Natural killer cell (primary cell): ENCODE data around the gene LAPTM4A. TPM values are rescaled to one million over a fixed set of nuclear protein-coding genes. Genes with fewer than 3 reads are reported as not detected.

ENCODE experiments used
- ATAC-seq, 3 donors: fragments of 150-1000 bp in 2 of 3; fragments of 200-7000 bp in 1 of 3; cut with Tn5 transposase; 1 replicate in 1 of 3; 2 replicates in 2 of 3; pipeline ENCODE4 v1.10.0; 2021; ENCODE audit warnings: mild to moderate bottlenecking in 2 of 3, moderate library complexity in 2 of 3
- DNase-seq, 2 donors: peaks; one replicate each; pipeline versions ENCODE4 v3.0.0 to v3.0.0-alpha.2; 2013 to 2021; ENCODE audit warnings: mixed read lengths in 1 of 2
- H3K27ac ChIP-seq: one replicate; pipeline ENCODE4 v1.5.1; 2013; ENCODE audit warnings: mild to moderate bottlenecking, low read length
- H3K27me3 ChIP-seq: one replicate; pipeline ENCODE4 v1.6.1; 2013; ENCODE audit warnings: low read length; ENCODE audit not compliant: control insufficient read depth, insufficient read depth
- H3K36me3 ChIP-seq: one replicate; pipeline ENCODE4 v1.6.1; 2013; ENCODE audit warnings: low read length; ENCODE audit not compliant: control insufficient read depth, insufficient read depth
- H3K4me1 ChIP-seq: one replicate; pipeline ENCODE4 v1.6.1; 2013; ENCODE audit warnings: low read length; ENCODE audit not compliant: control insufficient read depth, insufficient read depth
- H3K4me3 ChIP-seq: one replicate; pipeline ENCODE4 v1.5.1; 2013; ENCODE audit warnings: low read length
- H3K9me3 ChIP-seq: one replicate; pipeline ENCODE4 v1.6.1; 2013; ENCODE audit warnings: low read length; ENCODE audit not compliant: control insufficient read depth, insufficient read depth
- H3K27ac Mint-ChIP-seq, 2 donors: one replicate each; pipeline ENCODE4 v1.8.0; 2022; ENCODE audit warnings: mild to moderate bottlenecking in 2 of 2, mixed read lengths in 2 of 2, moderate library complexity in 1 of 2
- H3K27me3 Mint-ChIP-seq, 2 donors: one replicate each; pipeline ENCODE4 v1.8.0; 2022; ENCODE audit warnings: low read depth in 2 of 2, mixed read lengths in 2 of 2
- H3K36me3 Mint-ChIP-seq: one replicate; pipeline ENCODE4 v1.8.0; 2022; ENCODE audit warnings: mixed read lengths
- H3K4me1 Mint-ChIP-seq, 2 donors: one replicate each; pipeline ENCODE4 v1.8.0; 2022; ENCODE audit warnings: mixed read lengths in 2 of 2
- H3K4me3 Mint-ChIP-seq: one replicate; pipeline ENCODE4 v1.8.0; 2022; ENCODE audit warnings: mild to moderate bottlenecking, moderate library complexity, mixed read lengths
- H3K9me3 Mint-ChIP-seq, 2 donors: one replicate each; pipeline ENCODE4 v1.8.0; 2022; ENCODE audit warnings: mixed read lengths in 2 of 2
- CTCF ChIP-seq: fragments of 200-600 bp; IDR thresholded peaks from one replicate; pipeline ENCODE4 v1.8.0; 2022; ENCODE audit warnings: antibody characterized with exemption
- WGBS: methylation state at CpG from one replicate; pipeline ENCODE4 v1.1.7; 2013; ENCODE audit warnings: missing lambda C conversion rate; ENCODE audit not compliant: insufficient coverage; 5-methylcytosine and 5-hydroxymethylcytosine counted together
- intact Hi-C: fragments of 100-400 bp; cut with micrococcal nuclease; formaldehyde crosslinking; loops from one replicate; pipeline ENCODE4 v1.14.2; 2022
- total RNA-seq, 4 donors: library from RNA; stranded (reverse); fragments of 120-200 nt in 1 of 4; gene quantifications; one replicate each; pipeline versions ENCODE4 v1.2.3 to v1.2.4, GENCODE V29; 2013 to 2022

LAPTM4A gene
- total RNA-seq, 3 donors from 2014 or later (not counting 1 experiment from before 2014, with no cell fraction given), result 60.6 to 98.4 (median 75.0) TPM

GRCh38 chr2:20061476-20061875, 10.0 kb upstream of the LAPTM4A start:
- TF ChIP-seq CTCF, result no peak
- intact Hi-C loops, result no loop called here
- DNase-seq, result no peak
- Mint-ChIP-seq H3K27me3 (peaks cover 21 to 30% of the 10 kb centered on the region in 2 donors), H3K9me3 (no peaks in the 10 kb centered on the region), H3K4me1 (no peaks in the 10 kb centered on the region), H3K36me3 (no peaks in the 10 kb centered on the region), H3K4me3 (no peak overlapping the region), H3K27ac (no peak overlapping the region)
- H3K4me3 ChIP-seq, result no peak overlapping the region
- no peaks in the 10 kb centered on the region for H3K4me1 ChIP-seq
- ATAC-seq, result no peak
- no peak overlapping the region for H3K27ac ChIP-seq
- no peaks in the 10 kb centered on the region for H3K36me3 ChIP-seq
- H3K9me3 ChIP-seq, result no peaks in the 10 kb centered on the region
- peaks cover 8% of the 10 kb centered on the region for H3K27me3 ChIP-seq
- 86% methylated on average over 2 of the region's 3 CpGs for WGBS

- ATAC-seq (no peak), DNase-seq (no peak)
- Histone ChIP-seq H3K27ac (no peak overlapping the region), H3K9me3 (no peaks in the 10 kb centered on the region), H3K4me3 (no peak overlapping the region), H3K4me1 (no peaks in the 10 kb centered on the region), H3K36me3 (no peaks in the 10 kb centered on the region), H3K27me3 (peaks cover 8% of the 10 kb centered on the region)
- H3K36me3 Mint-ChIP-seq, result no peaks in the 10 kb centered on the region
- intact Hi-C loops, result no loop called here
- H3K9me3 Mint-ChIP-seq, result no peaks in the 10 kb centered on the region
- no peaks in the 10 kb centered on the region for H3K4me1 Mint-ChIP-seq
- no peak for TF ChIP-seq CTCF
- no peak overlapping the region for H3K27ac Mint-ChIP-seq
- 100% methylated on average over 1 of the region's 1 CpG for WGBS
- H3K4me3 Mint-ChIP-seq, result no peak overlapping the region
- peaks cover 30 to 38% of the 10 kb centered on the region in 2 donors for H3K27me3 Mint-ChIP-seq
These were observed 8.7 kb upstream of the LAPTM4A start for GRCh38 chr2:20060106-20060505.

GRCh38 chr2:20057268-20057667, 5.8 kb upstream of the LAPTM4A start:
- Histone ChIP-seq H3K9me3 (no peaks in the 10 kb centered on the region), H3K4me3 (no peak overlapping the region), H3K36me3 (no peaks in the 10 kb centered on the region), H3K27me3 (peaks cover 17% of the 10 kb centered on the region), H3K4me1 (peaks cover 1% of the 10 kb centered on the region), H3K27ac (no peak overlapping the region)
- intact Hi-C loops, result no loop called here
- WGBS, result no CpG with 5 or more reads among the region's 1 CpG
- Mint-ChIP-seq H3K36me3 (no peaks in the 10 kb centered on the region), H3K9me3 (no peaks in the 10 kb centered on the region), H3K27me3 (peaks cover 30 to 36% of the 10 kb centered on the region in 2 donors), H3K27ac (no peak overlapping the region), H3K4me1 (no peaks in the 10 kb centered on the region), H3K4me3 (no peak overlapping the region)
- no peak for TF ChIP-seq CTCF
- ATAC-seq (no peak), DNase-seq (no peak)

- no peak overlapping the region for H3K27ac Mint-ChIP-seq
- DNase-seq, result no peak
- 100% methylated on average over 1 of the region's 3 CpGs for WGBS
These were observed 3.5 kb upstream of the LAPTM4A start for GRCh38 chr2:20054931-20055330.

More at GRCh38 chr2:20054931-20055330, 3.5 kb upstream of the LAPTM4A start:
- H3K4me3 Mint-ChIP-seq, result no peak overlapping the region
- peaks cover 25 to 30% of the 10 kb centered on the region in 2 donors for H3K27me3 Mint-ChIP-seq
- ATAC-seq, result no peak
- Histone ChIP-seq H3K9me3 (no peaks in the 10 kb centered on the region), H3K27me3 (peaks cover 17% of the 10 kb centered on the region), H3K4me3 (no peak overlapping the region), H3K27ac (no peak overlapping the region), H3K4me1 (peaks cover 14% of the 10 kb centered on the region), H3K36me3 (no peaks in the 10 kb centered on the region)
- no peak for TF ChIP-seq CTCF
- H3K9me3 Mint-ChIP-seq, result no peaks in the 10 kb centered on the region
- peaks cover 0 to 11% of the 10 kb centered on the region in 2 donors for H3K4me1 Mint-ChIP-seq
- intact Hi-C loops, result loop anchor here (5.0 kb wide), 1 partner anchor 272 kb away; no protein-coding TSS in a partner anchor
- no peaks in the 10 kb centered on the region for H3K36me3 Mint-ChIP-seq
